ENCODE results near the gene AAK1.

- TF ChIP-seq, protein P1, sequence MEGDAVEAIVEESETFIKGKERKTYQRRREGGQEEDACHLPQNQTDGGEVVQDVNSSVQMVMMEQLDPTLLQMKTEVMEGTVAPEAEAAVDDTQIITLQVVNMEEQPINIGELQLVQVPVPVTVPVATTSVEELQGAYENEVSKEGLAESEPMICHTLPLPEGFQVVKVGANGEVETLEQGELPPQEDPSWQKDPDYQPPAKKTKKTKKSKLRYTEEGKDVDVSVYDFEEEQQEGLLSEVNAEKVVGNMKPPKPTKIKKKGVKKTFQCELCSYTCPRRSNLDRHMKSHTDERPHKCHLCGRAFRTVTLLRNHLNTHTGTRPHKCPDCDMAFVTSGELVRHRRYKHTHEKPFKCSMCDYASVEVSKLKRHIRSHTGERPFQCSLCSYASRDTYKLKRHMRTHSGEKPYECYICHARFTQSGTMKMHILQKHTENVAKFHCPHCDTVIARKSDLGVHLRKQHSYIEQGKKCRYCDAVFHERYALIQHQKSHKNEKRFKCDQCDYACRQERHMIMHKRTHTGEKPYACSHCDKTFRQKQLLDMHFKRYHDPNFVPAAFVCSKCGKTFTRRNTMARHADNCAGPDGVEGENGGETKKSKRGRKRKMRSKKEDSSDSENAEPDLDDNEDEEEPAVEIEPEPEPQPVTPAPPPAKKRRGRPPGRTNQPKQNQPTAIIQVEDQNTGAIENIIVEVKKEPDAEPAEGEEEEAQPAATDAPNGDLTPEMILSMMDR (IDR thresholded peaks at IDR 0.05; ENCODE audit: low read depth, low read length, poor library complexity, severe bottlenecking), result peak; percentile 15
- no peak for TF ChIP-seq EZH2phosphoT487 (IDR thresholded peaks at IDR 0.05; ENCODE audit: borderline replicate concordance, low read length)
Observed at GRCh38 chr2:69436596-69436937, 207.0 kb downstream of the AAK1 start.

All from DOHH2 (cell line).